HG03135 (cell line): ENCODE results near the gene STXBP6.
"Not testable (repeated sequence)": the region's sequence is repeated elsewhere in the genome, so short reads cannot be mapped to it uniquely, and the experiment has no call there.

Experiments
- ATAC-seq: cut with Tn5 transposase; IDR thresholded peaks from one replicate; pipeline ENCODE4 v1.9.1; 2021; ENCODE audit warnings: mild to moderate bottlenecking, moderate library complexity; ENCODE audit not compliant: unreplicated experiment

Gene STXBP6

DNA sequence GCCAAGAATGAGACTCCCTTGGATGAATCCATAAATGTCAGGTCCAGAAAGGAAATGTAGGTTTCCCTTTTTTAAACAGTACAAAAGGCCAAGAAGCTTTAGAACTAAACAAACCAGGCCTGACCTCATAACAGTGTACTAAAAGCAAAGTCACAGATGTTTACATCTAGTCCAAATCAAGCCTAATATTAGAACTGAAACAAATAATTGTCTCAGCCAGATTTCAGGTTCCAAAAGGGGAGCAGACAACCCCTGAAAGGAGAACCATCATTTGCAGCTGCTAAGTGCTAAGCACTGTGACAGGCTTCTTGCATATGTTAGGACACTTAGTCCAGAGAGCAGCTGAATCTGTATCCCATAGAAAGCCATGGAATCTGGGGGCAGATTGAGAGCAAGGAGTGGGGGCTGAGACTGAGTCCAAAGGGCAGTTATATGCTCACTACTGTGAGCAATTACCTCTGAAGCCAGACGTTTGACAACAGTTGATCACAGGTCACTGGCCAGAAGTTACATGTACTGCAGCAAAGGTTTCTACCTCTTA is 90.1 kb downstream of the STXBP6 start:
- peak; percentile 85 for ATAC-seq

DNA sequence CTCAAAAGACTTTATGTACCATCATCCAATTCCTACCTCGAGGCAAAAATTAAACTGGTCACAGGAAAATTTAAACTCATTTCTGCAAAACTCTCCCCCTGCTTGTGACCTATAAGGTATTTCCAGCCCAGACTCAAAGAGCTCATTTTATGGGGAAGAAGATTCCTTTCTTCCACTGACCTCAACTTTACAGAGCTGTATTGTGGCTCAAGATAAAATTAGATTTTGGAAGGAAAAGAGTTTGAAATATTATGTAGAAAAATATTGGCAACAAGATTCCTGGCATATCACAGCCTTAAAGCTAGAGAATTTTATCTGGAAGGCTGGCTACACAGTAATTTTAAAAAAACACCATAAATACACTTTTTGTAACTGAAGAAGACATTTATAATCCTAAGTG is 91.7 kb downstream of the STXBP6 start:
- ATAC-seq = no peak

DNA sequence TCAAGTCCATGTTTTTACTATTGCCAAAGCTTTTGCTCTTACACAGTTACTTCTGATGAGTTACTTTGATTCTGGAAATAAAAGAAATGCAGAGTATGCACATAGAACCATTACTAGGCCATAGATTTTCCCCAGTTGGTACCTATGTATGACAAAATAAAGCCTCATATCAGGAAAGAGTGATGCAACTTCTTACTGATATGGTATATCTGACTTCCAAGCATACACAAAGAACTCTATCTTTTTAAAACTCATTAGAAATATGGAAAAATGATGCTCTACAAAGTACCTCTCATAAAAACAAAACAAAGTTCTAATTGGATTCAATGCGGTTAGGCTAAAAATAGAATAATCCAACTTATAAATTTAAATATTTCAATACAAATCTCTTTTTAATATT is 92.1 kb downstream of the STXBP6 start:
- no peak for ATAC-seq

DNA sequence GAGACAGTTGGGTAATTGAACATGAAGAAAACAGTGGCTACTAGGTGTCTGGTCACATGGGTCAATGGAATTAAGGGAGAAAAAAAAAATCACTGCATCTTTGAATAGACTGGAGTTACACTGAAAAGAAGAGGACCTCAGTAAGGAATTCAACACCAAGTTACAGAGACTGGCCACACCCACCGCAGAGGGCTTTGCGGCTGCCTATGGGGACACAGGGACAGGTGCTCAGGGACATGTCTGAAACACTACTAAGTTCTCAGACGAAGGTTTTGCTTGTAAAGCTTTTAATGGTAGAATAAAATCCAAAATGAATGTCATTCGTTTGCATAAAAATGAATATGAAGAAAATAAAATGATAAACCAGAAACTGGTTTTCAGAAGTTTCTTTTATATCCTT is 93.8 kb downstream of the STXBP6 start:
- no peak for ATAC-seq

DNA sequence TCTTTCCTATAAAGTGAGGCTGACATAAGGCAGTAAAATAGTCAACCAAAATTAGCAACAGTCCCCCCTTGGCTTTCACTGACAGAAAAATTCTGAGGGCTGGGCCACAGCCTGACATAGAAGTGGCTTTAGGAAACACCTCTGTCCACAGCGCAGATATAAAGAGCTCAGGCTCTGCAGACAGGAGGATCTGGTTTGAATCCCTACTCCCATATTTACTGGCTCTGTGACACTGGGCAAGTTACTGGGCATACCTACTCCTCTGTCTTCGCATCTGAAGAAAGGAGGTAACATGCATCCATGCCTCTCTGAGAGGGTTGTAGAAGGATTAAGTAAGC is 95.3 kb downstream of the STXBP6 start:
- no peak for ATAC-seq

DNA sequence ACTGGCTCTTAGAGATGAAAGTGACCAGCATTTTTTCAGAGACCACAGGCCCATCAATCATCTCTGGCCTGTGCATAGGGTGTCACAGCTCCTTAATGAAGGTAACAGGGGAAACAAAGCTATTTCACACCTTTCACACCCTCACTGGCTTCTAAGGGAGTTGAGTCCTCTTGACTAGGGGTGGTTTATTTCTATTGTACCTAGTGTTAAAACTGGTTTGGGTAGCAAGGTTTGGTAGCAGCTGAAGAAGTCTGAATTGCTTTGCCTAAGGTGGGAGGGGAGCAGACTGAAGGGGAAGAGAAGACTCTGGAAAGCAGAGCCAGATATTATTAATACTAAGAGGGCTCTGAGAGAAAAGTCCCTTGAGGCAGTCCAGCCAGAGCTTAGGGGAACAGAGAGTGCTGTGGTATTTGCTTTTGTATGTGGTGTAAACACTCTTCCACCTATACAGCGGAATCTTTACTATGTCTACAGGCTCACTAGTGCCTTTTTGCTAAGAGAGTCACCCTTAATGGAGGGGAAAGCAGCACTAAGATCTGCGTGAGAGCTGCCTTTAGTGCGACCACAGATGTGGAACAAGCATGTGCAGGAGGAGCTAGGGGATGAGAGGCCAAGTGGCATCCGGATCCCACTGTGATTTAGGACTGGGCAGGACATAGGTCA is 95.8 kb downstream of the STXBP6 start:
- ATAC-seq = peak; percentile 89

DNA sequence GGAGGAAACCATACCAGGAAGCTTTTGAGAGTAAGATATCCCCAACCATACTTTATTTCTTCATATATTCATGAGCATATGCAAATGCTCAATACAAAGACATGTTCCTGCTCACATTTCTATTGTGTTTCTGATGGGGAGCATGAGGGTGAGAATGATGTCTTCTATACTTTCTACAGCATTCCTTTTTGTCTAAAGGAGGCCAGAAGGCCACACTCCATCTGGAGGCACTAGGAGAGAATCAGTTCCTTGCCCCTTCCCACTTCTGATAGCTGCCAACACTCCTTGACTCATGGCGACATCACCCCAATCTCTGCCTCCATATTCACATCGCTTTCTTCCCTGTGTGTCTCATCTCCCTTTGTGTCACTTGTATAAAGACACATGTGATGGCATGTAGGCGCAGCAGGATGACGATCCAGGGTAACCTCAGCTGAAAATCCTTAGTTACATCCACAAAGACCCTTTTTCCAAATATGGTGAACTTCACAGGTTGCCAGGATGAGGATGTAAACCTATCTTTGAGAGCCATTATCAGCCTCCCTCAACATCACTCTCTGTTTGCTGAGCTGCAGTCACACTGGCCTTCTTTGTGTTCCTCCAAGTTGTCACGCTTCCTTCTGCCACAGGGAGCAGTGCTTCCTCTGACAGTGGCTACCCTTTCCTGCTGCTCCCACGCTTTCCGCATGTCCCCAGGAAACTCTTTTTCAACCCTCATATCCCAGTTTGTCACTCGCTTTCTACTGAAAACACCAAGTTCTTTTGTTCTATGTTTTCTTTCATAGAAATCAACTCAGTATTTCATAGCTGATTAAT is 96.9 kb downstream of the STXBP6 start:
- no peak for ATAC-seq

DNA sequence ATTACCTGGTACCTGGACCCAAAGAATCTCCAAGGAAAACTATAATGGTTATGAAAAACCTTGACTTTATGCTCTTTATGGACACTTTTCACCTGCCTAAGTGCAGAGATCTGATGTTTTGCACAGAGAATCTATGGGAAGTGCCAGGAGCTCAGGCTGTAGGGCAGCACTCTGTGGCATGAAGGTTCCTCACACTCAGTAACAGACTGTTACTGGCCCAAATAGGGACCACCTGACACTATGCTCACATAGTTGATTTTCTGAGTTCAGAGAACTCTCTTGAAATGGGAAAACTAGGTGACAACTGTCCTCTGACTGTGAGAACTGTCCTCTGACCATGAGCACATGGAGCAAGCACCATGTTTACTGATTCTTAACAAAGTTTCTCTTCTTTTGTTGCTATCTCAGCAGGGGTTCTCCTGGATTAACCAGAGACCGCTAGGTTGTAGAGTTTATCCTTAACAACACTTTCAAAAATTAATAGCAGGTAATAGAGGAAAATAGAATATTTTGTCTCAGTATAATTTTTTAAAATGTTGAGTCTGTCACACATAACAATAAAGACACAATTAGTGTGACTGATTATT is 101.6 kb downstream of the STXBP6 start:
- ATAC-seq = no peak

DNA sequence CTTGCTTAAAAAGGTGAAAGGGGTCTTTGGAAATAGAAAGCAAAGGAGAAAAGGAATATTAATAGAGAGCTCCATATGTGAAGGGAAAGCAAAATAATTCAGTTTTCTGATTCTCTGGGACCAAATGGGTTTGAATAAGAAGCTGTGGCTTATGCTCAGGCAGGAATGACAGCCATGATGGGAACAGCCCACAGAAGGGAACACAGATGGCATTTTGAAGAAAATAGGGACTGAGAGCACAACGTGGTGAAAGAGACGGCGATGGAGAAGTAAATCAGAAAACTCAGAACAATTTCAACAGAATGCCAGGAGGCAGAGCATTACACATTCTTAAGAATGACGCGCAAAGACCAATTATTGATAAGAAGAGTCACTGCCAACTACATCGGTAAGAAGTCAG is 102.8 kb downstream of the STXBP6 start:
- ATAC-seq = no peak

DNA sequence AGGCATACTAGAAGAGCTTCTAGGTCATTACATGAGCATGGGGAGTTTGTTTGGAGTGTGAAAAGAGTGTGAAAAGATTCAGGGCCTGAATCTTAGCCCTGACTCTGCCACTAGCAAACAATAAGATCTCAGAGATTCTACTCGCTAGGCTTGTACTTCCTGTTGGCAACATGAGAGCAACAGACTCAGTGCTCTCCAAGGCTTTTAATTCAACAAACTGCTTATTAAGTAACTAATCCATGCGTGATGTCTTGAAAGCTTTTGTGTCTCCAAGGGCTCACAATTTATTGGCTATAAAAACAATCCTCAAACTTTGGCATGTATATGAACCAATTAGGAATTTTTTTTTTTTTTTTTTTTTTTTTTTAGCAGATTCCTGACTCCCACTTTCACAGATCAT is 105.1 kb downstream of the STXBP6 start:
- ATAC-seq = no peak

DNA sequence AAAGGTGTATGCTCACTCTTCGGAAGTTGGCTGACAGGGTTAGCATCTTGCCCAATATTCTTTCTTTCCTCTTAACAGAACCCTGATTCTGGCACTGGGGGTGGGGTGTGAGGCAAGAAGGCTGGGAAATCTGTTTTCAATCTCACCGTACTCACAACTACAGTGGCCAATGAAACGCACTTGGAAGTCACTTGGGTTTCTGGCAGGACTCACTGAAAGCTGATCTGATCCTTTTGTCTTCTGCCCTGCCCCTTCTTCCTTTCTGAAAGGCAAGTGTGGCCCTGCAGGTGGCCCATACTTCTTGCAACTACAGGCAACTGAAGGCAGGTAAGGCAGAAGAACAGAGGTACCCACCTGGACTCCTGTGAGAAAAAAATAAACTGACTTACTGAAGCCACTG is 106.9 kb downstream of the STXBP6 start:
- ATAC-seq = no peak

DNA sequence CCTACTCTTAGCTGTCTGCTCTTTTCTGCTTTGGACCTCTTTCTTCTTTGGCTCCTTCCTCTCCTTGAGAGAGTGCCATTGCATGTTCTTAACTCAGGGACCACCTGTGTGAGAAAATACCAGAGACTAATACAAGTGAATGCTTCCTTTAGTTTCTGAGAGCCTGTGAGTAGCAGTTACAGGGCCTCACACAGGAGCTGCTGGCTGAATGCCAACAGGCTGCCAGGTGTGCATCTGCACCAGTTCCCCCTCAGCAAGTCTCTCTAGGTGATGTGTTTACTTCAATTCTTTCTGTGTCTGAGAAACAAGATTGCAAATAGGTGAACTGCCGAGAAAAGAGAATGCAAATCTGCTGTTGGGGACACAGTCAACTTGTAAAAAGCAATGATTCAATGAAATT is 108.2 kb downstream of the STXBP6 start:
- ATAC-seq = no peak

DNA sequence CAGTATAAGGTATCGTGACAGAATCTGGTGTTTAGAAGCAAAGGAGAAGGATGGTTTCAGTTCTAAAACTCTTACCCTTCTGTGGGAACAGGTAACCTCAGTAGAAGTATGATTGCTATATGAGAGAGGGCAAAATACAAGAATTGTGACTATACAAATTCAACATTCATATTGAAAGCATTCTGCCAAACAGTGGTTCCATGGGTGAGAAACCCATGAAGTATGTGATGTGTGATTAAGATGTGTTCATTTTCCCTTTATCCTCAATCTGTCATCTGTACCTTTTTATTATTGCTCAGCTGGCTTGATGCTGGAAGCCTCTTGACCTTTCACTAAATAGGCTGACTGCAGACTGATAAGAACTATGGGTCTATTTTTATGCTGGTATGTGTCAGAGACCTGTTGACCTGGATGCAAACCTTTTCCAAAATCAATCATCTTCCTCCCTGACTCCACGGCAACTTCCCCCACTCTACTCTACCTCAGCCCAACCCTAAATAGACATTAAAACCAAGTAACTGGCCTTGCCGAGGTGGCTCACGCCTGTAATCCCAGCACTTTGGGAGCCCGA is 109.6 kb downstream of the STXBP6 start:
- ATAC-seq = no peak

DNA sequence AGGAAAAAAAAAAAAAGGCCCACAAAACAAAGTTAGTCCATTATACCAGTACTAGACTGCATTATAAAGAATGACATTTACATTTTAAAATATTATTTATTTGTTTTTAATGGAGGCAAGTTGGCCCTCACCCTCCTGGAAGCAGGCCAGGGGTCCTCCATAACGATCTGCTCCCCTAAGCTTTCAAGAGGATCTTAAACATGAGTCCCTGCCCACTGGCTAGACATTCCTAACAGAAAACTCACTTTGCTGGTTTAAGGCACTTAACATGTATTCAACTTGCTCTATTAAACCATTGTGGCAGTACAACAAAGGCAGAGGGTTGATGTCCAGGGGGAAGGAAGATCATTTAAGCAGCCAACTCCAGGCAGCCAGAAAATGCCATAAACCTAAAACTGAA is 111.4 kb downstream of the STXBP6 start:
- no peak for ATAC-seq

DNA sequence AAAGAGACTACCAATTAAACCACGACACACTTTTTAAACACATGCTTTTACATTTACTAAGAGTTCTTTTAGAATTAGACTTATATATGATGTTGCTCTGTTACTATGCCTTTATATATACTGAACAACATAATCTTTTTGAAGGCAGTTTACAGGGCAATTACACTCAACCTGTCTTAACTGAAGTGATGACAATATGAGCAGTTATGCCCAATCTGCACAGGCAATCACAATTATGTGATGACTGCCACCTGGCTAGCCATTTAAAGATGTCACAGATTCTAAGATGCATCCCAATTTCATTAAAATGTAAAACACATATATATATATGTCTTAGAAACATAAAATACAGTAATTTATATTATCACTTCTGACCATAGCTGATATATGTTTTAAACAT is 112.6 kb downstream of the STXBP6 start:
- ATAC-seq = no peak

DNA sequence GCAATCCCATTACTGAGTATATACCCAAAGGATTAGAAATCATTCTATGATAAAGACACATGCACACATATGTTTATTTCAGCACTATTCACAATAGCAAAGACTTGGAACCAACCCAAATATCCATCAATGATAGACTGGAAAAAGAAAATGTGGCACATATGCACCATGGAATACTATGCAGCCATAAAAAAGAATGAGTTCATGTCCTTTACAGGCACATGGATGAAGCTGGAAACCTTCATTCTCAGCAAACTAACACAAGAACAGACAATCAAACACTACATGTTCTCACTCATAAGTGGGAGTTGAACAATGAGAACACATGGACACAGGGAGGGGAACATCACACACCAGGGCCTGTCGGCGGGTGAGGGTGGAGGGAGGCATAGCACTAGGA is 113.2 kb downstream of the STXBP6 start:
- ATAC-seq = not testable (repeated sequence)

DNA sequence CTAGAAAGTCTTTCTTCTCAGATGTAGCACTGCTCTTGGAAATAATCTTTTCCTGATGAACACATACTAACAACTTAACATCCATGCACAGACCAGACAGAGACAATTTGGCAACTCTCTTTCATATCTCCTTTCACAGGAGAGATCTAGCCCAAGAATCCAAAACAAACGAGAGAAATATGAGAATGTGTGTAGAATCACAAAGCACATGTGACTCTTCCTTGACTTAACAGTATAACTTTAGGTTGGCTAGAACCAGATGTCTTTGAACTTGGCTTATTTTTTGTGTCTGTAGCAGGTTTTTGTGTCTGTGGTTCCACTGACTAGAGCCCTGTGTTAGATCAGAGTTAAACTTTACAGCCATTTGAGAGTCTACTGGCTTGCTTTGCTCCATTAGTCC is 114.2 kb downstream of the STXBP6 start:
- ATAC-seq = no peak

DNA sequence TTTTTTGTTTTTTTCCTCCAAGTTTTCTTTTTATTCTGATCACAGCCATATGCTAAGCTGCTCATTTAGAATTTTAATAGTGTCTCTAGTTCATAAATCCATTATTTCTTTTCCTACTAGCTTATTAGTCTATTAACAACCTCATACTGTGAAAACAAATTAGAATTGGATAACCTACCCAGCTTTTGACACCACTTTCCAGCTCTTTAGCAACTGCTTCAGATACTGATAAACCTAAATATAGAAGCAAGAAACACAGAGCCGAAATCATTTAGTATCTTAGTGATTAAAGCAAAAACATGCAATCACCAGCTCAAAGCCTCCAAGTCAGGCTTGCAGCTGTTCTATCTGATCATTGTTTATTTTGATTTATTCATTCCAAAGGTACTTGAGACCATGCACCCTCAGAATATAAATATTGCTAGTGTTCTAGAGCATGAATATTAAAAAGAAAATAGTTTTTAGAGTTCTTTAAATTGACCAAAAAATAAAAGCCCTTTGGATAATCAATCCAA is 121.5 kb downstream of the STXBP6 start:
- no peak for ATAC-seq

DNA sequence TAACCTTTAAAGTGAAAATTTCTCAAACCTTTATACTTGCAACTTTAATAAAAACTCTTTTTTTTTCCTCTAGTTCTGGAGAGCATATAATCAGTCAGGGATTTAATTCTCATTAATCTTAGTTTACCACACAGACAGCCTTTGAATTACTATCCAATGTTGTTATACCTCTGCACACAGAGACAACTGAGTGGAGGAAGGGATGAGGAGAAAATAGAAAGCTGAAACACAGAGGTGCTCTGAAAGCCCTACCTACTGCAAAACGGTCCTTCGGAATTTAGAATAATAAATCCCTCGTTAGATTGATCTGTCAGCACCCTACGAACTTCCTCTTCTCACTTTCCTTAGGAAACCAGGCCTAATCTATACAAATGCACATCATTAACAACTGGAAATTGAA is 122.1 kb downstream of the STXBP6 start:
- ATAC-seq = no peak

DNA sequence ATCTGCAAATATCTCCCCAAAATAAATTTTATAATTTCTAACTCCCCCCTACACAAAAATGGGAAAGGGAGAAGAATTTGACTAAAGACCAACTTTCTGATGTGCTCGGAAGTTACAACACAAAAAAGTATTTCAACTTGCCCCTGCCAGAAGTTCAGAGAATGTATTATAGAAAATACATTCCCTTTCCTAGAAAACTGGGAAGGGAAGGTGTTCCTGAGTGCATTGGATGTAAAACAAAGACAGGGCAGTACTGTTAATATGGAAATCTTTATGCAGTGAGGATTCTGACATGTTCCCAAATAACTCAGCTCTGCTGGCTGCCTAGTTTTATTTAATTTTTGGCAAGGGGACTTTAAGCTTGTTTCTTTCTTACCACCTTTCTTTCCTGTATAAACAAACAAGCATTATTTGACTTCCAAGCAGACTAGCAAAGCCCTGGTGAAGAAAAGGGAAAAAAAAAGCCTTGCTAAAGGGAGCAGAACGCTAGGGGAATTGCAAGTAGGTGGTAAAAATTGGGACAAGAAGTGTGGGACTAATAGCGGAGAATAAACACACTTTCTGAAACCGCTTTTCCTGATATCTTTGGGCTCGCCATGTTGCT is 124.1 kb downstream of the STXBP6 start:
- ATAC-seq = no peak

DNA sequence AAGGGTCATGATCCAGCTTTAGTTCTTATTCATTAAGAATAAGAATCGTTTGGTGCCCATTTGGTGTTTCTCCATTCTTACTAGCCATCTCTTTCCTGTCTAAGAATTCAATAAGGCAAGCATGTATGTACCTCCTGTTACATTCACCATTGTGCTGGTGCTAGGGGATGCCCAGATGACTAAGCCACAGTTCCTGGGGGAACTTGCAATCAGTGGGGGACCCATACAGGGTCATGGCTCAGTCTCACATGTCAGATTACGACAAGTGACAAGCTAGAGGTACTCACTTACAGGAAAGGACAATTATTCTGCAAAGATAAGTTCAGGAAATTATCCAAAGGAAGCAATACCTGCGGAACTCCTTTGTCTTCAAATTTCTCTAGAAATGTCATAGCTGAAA is 125.4 kb downstream of the STXBP6 start:
- no peak for ATAC-seq
